Hepatocyte (in vitro differentiated cells): Measurements from ENCODE around the gene IDH3G.

Experiments used
- EZH2 ChIP-seq: fragments of 200-600 bp; sonication (generic); IDR thresholded peaks from 2 replicates; pipeline ENCODE4 v1.6.1; 2016; ENCODE audit warnings: antibody characterized with exemption, mild to moderate bottlenecking, borderline replicate concordance
- EZH2phosphoT487 ChIP-seq: fragments of 200-600 bp; sonication (generic); IDR thresholded peaks from one replicate; pipeline ENCODE4 v1.6.1; 2018; ENCODE audit warnings: antibody characterized with exemption, mild to moderate bottlenecking, low read depth, moderate library complexity; ENCODE audit not compliant: unreplicated experiment, severe bottlenecking
- TF ChIP-seq, protein P1 (sequence below): fragments of 200-600 bp; sonication (generic); IDR thresholded peaks from 2 replicates; pipeline ENCODE4 v1.5.1; 2016; ENCODE audit warnings: antibody characterized with exemption, mild to moderate bottlenecking; ENCODE audit not compliant: poor library complexity

DNA sequence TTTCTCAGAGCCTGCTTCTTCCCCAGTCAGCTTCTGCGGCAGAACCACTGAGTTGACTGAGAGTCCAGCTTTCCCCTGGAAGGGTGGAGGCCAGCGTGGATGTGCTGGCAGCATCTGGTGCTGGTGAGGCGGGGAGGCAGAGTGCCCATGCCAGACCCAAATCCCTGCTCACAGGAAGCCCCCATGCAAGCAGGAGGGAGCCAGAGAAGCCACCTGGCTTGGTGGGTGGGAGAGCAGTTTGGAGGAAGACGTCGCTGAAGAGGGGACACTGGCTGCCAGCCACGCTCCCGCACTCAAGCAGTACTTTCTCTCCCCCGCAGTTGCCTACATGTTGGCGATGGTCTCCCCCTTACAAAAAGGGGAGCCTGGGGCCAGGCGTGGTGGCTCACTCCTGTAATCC, 30.2 kb upstream of the IDH3G start:
- TF ChIP-seq, protein P1, sequence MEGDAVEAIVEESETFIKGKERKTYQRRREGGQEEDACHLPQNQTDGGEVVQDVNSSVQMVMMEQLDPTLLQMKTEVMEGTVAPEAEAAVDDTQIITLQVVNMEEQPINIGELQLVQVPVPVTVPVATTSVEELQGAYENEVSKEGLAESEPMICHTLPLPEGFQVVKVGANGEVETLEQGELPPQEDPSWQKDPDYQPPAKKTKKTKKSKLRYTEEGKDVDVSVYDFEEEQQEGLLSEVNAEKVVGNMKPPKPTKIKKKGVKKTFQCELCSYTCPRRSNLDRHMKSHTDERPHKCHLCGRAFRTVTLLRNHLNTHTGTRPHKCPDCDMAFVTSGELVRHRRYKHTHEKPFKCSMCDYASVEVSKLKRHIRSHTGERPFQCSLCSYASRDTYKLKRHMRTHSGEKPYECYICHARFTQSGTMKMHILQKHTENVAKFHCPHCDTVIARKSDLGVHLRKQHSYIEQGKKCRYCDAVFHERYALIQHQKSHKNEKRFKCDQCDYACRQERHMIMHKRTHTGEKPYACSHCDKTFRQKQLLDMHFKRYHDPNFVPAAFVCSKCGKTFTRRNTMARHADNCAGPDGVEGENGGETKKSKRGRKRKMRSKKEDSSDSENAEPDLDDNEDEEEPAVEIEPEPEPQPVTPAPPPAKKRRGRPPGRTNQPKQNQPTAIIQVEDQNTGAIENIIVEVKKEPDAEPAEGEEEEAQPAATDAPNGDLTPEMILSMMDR, result no peak
- TF ChIP-seq EZH2phosphoT487, result no peak
- TF ChIP-seq EZH2, result no peak
